ENCODE results near the gene CHST14.

CHST14 gene

DNA sequence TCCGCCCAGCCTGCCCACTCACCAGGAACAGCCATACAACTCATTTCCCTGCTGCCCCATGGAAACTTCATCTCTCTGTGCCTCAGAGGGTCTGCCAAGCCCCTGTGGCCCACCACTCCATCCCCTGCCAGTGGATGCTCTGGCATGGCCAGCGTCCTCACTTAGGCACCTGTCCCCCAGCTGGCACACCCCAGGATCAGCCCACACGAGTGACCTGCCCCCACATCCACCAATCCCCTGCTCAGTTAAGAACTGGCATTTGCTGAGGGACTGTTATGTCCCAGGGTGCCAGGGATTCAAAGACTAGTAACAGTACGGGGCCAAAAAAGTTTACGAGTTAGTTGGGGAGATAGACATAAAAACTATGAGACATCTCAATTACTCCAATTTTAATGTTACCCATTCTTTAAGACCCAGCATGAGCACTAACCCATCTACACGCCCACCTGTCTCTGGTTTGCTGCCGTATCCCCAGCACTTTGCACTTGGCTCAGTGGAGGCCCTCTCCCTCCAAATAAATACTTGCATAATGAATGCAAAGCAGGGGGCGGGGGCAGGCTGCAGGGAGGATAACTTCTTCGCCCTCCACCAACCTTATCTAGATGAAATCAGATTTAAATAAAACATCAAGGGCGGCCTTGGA, 41.6 kb upstream of the CHST14 start:
- H3K4me3 ChIP-seq (ENCODE audit: low read length): no peak overlapping the region
- no peak for DNase-seq (ENCODE audit: low read depth)
- TF ChIP-seq, protein P1, sequence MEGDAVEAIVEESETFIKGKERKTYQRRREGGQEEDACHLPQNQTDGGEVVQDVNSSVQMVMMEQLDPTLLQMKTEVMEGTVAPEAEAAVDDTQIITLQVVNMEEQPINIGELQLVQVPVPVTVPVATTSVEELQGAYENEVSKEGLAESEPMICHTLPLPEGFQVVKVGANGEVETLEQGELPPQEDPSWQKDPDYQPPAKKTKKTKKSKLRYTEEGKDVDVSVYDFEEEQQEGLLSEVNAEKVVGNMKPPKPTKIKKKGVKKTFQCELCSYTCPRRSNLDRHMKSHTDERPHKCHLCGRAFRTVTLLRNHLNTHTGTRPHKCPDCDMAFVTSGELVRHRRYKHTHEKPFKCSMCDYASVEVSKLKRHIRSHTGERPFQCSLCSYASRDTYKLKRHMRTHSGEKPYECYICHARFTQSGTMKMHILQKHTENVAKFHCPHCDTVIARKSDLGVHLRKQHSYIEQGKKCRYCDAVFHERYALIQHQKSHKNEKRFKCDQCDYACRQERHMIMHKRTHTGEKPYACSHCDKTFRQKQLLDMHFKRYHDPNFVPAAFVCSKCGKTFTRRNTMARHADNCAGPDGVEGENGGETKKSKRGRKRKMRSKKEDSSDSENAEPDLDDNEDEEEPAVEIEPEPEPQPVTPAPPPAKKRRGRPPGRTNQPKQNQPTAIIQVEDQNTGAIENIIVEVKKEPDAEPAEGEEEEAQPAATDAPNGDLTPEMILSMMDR (conservative IDR thresholded peaks at IDR 0.05; ENCODE audit: low read length): no peak

DNA sequence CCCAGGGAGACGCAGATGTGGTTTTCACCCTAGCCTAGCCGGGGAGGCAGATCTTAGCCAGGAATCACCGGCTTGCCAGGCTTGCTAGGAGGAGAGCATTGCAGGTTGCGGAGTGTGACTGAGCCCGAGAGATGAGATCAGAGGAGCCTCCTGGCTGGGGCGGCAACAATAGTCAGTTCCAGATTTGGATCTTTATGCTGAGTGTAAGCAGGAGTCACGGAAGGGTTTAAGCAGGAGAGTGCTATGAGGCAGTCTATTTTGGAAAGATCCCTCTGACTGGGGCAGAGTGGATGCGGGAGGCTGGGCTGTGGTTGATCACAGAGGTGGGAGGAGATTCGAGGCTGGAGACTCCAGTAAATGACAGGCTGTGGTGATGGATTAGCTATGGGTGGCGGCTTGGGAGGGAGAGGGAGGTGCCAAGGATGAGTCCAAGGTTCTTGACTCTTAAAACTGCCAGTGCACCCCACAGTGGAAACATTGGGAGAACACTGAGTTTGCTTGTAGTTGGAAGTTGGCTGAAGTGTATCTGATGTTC, 40.4 kb upstream of the CHST14 start:
- TF ChIP-seq, protein P1 (conservative IDR thresholded peaks at IDR 0.05; ENCODE audit: low read length): no peak
- DNase-seq (ENCODE audit: low read depth): peak; percentile 64
- H3K4me3 ChIP-seq (ENCODE audit: low read length): peak overlapping the region; percentile 18; the same call in 1 of the 2 replicates

DNA sequence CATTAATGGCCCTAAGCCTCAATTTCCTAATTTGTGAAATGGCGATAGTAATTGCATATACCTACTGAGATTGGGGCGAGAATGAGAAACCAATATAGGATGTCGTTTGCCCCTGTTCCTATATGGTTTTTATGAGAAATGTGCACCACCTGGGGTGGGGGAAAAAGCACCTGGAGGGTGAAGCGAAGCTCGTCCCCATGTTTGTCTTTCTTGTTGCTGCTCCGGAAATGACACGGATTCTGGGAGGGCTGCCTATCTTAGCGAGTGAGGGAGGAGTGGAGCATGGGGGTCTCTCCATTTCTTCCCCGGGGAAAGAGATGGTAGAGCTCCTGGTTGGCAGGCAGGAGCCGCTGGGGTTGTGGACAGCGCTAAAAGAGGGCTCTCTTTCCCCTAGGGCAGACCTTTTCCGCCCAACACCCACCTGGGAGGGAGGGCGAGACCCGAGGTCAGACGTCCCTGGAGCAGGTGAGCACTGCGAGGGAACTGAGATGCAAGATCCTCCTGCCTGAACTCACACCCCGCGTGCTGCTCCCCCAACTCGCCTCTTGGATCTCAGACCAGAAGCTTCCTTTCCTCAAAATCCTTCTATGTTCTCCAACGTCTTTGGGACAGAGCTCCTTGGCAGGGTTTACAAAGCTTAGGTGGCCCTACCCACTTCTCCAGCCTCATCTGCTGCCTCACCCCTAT, 35.6 kb upstream of the CHST14 start:
- TF ChIP-seq, protein P1 (conservative IDR thresholded peaks at IDR 0.05; ENCODE audit: low read length): no peak
- no peak for DNase-seq (ENCODE audit: low read depth)
- no peak overlapping the region for H3K4me3 ChIP-seq (ENCODE audit: low read length)

DNA sequence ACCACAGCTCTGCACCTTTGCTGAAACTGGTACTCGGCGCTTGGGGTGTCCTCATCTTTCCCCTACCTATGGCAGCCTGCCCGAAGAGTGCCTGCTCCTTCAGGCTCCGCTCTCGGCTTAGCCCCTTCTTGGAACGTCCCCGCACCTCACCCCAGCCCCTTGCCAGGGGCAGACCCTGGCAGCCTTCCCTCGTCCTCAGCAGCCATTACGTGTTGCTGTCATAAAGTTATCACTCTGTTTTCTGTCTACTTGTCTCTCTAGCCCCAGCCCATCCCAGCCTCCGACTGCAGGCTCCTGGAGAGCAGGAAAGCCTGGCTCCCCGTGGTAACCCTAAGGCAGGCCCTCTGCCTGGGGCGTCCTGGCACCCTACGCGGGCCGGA, 35.1 kb upstream of the CHST14 start:
- TF ChIP-seq, protein P1 (conservative IDR thresholded peaks at IDR 0.05; ENCODE audit: low read length): no peak
- DNase-seq (ENCODE audit: low read depth): no peak
- no peak overlapping the region for H3K4me3 ChIP-seq (ENCODE audit: low read length)

DNA sequence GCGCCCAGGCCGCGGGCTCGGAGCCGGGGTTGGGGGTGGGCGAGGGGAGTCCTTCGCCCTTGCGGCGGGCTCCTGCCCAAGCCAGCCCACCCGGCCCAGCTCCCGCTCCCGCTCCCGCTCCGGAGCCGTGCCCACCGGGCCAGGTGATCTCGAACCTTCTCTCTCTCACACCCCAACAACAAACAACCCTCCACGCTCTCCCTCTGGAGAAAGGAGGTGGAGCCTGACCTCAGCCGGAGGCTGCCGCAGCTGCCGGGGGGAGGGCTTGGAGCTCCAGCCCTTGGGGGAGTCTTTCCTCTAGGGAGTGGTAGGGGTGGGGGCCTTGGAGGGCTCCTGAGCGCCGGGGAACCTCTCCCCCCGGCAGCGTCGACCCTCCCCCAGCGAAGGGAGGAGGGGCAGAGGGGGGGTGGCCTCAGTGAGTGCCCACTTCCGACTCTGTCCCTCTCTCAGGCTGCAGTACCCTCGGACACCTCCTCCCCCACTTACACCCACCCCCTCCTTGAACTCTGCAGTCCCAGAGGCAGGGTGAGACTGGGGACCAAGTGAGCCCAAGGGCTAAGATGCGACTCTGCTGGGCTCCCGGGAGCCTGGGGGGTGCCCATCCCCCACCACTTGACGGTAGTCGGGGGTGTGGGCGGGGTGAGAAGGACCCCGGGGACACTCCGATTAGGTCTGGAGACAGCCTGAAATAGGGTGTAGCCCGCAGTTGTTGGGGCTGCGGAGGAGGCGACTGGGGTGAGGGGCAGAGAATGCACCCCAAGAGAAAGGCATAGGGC, 34.5 kb upstream of the CHST14 start:
- TF ChIP-seq, protein P1 (conservative IDR thresholded peaks at IDR 0.05; ENCODE audit: low read length): no peak
- H3K4me3 ChIP-seq (ENCODE audit: low read length): peak overlapping the region; percentile 49
- DNase-seq (ENCODE audit: low read depth): no peak

DNA sequence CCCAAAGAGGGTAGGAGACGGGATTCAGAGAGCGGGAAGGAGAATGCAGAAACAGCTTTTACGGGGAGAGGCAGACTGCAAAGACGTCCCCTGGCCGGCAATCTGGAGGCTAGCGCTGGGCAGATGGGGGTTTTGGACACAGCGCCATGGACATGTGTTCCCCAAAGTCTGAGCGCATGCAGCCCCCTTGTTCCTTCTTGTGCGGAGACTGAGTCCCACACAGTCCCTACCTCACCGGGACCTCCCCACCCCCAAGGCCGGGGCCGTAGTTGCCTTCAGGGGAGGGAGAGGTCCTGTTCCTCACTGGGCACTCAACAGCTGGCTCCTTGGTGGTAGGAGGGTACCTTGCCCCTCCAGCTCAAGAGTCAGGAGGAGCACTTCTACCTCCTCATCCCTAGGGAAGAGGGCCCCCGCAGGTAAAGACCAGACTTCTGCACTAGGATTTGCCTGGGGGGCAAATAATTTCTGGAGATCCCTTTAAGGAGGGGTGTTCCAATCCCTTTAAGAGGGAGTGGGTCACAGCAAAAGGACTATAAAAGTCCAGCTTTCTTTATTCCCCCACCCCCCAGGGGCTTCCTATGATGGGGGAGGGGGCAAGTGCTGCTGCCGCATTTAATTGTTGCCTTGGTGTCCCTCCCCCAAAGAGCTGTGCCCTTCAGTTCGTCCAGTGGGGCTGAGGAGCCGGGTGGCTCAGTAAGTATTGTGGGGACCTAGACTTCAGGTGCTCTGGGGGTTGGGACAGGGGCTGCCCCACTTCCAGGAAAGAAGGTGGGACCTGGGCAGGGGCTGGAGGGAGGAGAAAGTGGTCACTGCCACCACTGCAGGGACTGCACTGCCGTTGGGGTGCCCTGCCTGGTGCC, 33.7 kb upstream of the CHST14 start:
- DNase-seq (ENCODE audit: low read depth): no peak
- TF ChIP-seq, protein P1 (conservative IDR thresholded peaks at IDR 0.05; ENCODE audit: low read length): no peak
- peak overlapping the region; percentile 49 for H3K4me3 ChIP-seq (ENCODE audit: low read length)

Data from AG10803 (cell line).